ENCODE measurements around the gene MS4A4A.

Gene MS4A4A

GRCh38 chr11:60280412-60280811 is at the start of gene MS4A4A:
TSS of gene MS4A4A (plus strand) at chr11:60280666. CDS start at chr11:60280676, 10 bp downstream.
- no peak within 1 kb of the TSS for H3K27ac Mint-ChIP-seq
- peaks cover 12% of the 10 kb centered on the region for H3K27me3 Mint-ChIP-seq
- no peaks in the 10 kb centered on the region for H3K36me3 Mint-ChIP-seq
- no peaks in the 10 kb centered on the region for H3K9me3 Mint-ChIP-seq
- no peak within 1 kb of the TSS for H3K4me3 Mint-ChIP-seq
- no peaks in the 10 kb centered on the region for H3K4me1 Mint-ChIP-seq

GRCh38 chr11:60230681-60231080 is 49.8 kb upstream of the MS4A4A start:
- Mint-ChIP-seq H3K27me3 (peaks cover 4% of the 10 kb centered on the region), H3K4me1 (no peaks in the 10 kb centered on the region), H3K36me3 (no peaks in the 10 kb centered on the region), H3K9me3 (no peaks in the 10 kb centered on the region), H3K27ac (no peak overlapping the region), H3K4me3 (no peak overlapping the region)

GRCh38 chr11:60235321-60235720 is 45.1 kb upstream of the MS4A4A start:
- Mint-ChIP-seq H3K27me3 (peaks cover 15% of the 10 kb centered on the region), H3K27ac (no peak overlapping the region), H3K9me3 (no peaks in the 10 kb centered on the region), H3K4me1 (no peaks in the 10 kb centered on the region), H3K36me3 (no peaks in the 10 kb centered on the region), H3K4me3 (no peak overlapping the region)

GRCh38 chr11:60240662-60241061 is 39.8 kb upstream of the MS4A4A start:
- Mint-ChIP-seq H3K4me1 (no peaks in the 10 kb centered on the region), H3K27ac (no peak overlapping the region), H3K36me3 (no peaks in the 10 kb centered on the region), H3K27me3 (peaks cover 15% of the 10 kb centered on the region), H3K4me3 (no peak overlapping the region), H3K9me3 (no peaks in the 10 kb centered on the region)

- H3K27me3 Mint-ChIP-seq, result peaks cover 15% of the 10 kb centered on the region
- no peak overlapping the region for H3K4me3 Mint-ChIP-seq
- no peaks in the 10 kb centered on the region for H3K36me3 Mint-ChIP-seq
- no peak overlapping the region for H3K27ac Mint-ChIP-seq
- H3K9me3 Mint-ChIP-seq, result no peaks in the 10 kb centered on the region
- H3K4me1 Mint-ChIP-seq, result no peaks in the 10 kb centered on the region
Observed at GRCh38 chr11:60241786-60242185, 38.7 kb upstream of the MS4A4A start.

GRCh38 chr11:60242740-60243239 is 37.7 kb upstream of the MS4A4A start, which contains the start of gene MS4A4E:
TSS of gene MS4A4E (minus strand) at chr11:60243137. CDS start at chr11:60230055, 13,082 bp downstream.
- H3K4me1 Mint-ChIP-seq, result no peaks in the 10 kb centered on the region
- H3K4me3 Mint-ChIP-seq, result no peak within 1 kb of the TSS
- no peaks in the 10 kb centered on the region for H3K36me3 Mint-ChIP-seq
- no peaks in the 10 kb centered on the region for H3K9me3 Mint-ChIP-seq
- no peak within 1 kb of the TSS for H3K27ac Mint-ChIP-seq
- H3K27me3 Mint-ChIP-seq, result peaks cover 12% of the 10 kb centered on the region

GRCh38 chr11:60251485-60252212 is 28.8 kb upstream of the MS4A4A start:
- Mint-ChIP-seq H3K4me1 (no peaks in the 10 kb centered on the region), H3K27ac (peak overlapping the region; percentile 33), H3K36me3 (no peaks in the 10 kb centered on the region), H3K4me3 (no peak overlapping the region), H3K9me3 (no peaks in the 10 kb centered on the region), H3K27me3 (peaks cover 22% of the 10 kb centered on the region)

GRCh38 chr11:60252213-60253108 is 28.0 kb upstream of the MS4A4A start:
- Mint-ChIP-seq H3K4me1 (no peaks in the 10 kb centered on the region), H3K9me3 (no peaks in the 10 kb centered on the region), H3K27me3 (peaks cover 22% of the 10 kb centered on the region), H3K27ac (no peak overlapping the region), H3K4me3 (no peak overlapping the region), H3K36me3 (no peaks in the 10 kb centered on the region)

GRCh38 chr11:60257956-60258722 is 22.3 kb upstream of the MS4A4A start:
- H3K4me1 Mint-ChIP-seq, result no peaks in the 10 kb centered on the region
- peaks cover 8% of the 10 kb centered on the region for H3K27me3 Mint-ChIP-seq
- no peak overlapping the region for H3K4me3 Mint-ChIP-seq
- no peaks in the 10 kb centered on the region for H3K36me3 Mint-ChIP-seq
- no peak overlapping the region for H3K27ac Mint-ChIP-seq
- peaks cover 5% of the 10 kb centered on the region for H3K9me3 Mint-ChIP-seq

GRCh38 chr11:60261014-60261413 is 19.5 kb upstream of the MS4A4A start:
- H3K4me3 Mint-ChIP-seq, result no peak overlapping the region
- no peaks in the 10 kb centered on the region for H3K4me1 Mint-ChIP-seq

GRCh38 chr11:60263402-60263801 is 17.1 kb upstream of the MS4A4A start:
- no peaks in the 10 kb centered on the region for H3K4me1 Mint-ChIP-seq
- H3K27ac Mint-ChIP-seq, result no peak overlapping the region
- H3K27me3 Mint-ChIP-seq, result peaks cover 5% of the 10 kb centered on the region
- peaks cover 5% of the 10 kb centered on the region for H3K9me3 Mint-ChIP-seq
- no peak overlapping the region for H3K4me3 Mint-ChIP-seq
- H3K36me3 Mint-ChIP-seq, result no peaks in the 10 kb centered on the region

More at GRCh38 chr11:60261014-60261413, 19.5 kb upstream of the MS4A4A start:
- peaks cover 5% of the 10 kb centered on the region for H3K27me3 Mint-ChIP-seq
- H3K36me3 Mint-ChIP-seq, result no peaks in the 10 kb centered on the region
- H3K9me3 Mint-ChIP-seq, result peaks cover 5% of the 10 kb centered on the region
- no peak overlapping the region for H3K27ac Mint-ChIP-seq

- Mint-ChIP-seq H3K4me1 (no peaks in the 10 kb centered on the region), H3K27me3 (peaks cover 5% of the 10 kb centered on the region), H3K4me3 (no peak overlapping the region), H3K9me3 (peaks cover 5% of the 10 kb centered on the region), H3K36me3 (no peaks in the 10 kb centered on the region), H3K27ac (no peak overlapping the region)
Observed at GRCh38 chr11:60264644-60265043, 15.8 kb upstream of the MS4A4A start.

- Mint-ChIP-seq H3K27me3 (peaks cover 2% of the 10 kb centered on the region), H3K4me3 (no peak overlapping the region), H3K27ac (no peak overlapping the region), H3K4me1 (no peaks in the 10 kb centered on the region), H3K36me3 (no peaks in the 10 kb centered on the region), H3K9me3 (peaks cover 5% of the 10 kb centered on the region)
Observed at GRCh38 chr11:60265373-60266214, 14.9 kb upstream of the MS4A4A start.

- Mint-ChIP-seq H3K36me3 (no peaks in the 10 kb centered on the region), H3K9me3 (peaks cover 6% of the 10 kb centered on the region), H3K27me3 (peaks cover 18% of the 10 kb centered on the region), H3K4me1 (no peaks in the 10 kb centered on the region), H3K27ac (no peak overlapping the region), H3K4me3 (no peak overlapping the region)
Observed at GRCh38 chr11:60274416-60274815, 6.0 kb upstream of the MS4A4A start.
